HG03066 (cell line): Measurements from ENCODE around the gene MEIS2.

Source experiments
- ATAC-seq: cut with Tn5 transposase; IDR thresholded peaks from one replicate; pipeline ENCODE4 v1.9.1; 2021; ENCODE audit warnings: low read depth; ENCODE audit not compliant: unreplicated experiment

The MEIS2 gene

DNA sequence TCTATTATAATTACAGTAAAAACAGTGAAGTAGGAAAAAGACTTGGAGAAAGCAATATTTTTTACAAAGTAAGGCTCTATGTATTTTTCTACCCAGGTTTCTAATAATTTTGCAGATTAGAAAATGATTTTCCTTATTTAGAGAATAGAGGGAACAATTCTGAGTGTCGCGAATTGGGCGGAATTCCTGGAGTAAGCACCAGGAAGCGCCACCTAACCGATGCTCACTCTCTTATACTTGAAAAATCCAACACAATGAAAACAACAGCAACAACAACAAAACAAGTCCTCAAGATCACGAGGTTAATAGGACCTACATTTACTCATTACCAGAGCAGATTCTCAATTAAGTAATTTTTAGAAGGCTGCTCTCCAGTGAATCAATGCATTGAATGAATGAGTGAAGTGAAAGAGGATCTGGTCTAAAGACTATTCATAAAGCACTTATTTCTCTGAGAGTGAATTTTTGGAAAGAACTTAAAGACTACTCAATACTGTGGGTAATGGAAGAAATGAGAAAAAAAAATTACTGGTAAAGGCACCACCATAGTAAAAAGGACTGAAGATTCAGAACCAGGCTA, 158.0 kb downstream of the MEIS2 start:
- no peak for ATAC-seq

DNA sequence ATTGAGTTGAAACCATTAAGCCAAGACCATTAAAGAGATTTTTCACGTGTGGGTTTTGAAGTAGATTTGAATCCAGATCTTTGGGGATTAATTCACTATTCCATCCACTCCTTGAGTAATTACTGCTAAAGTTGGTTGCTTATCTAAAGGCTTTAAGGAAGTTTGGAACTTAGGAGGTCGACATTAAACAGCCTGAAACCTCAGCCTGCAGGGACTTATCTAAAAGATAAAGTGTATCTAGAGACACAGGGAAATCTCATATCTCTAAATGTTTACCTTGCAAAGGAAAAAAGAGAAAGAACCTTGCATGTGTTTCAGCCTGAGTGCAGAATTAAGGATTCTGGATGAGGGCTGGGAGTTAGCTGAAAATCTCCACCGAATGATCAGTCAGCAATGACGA, 158.6 kb downstream of the MEIS2 start:
- no peak for ATAC-seq

DNA sequence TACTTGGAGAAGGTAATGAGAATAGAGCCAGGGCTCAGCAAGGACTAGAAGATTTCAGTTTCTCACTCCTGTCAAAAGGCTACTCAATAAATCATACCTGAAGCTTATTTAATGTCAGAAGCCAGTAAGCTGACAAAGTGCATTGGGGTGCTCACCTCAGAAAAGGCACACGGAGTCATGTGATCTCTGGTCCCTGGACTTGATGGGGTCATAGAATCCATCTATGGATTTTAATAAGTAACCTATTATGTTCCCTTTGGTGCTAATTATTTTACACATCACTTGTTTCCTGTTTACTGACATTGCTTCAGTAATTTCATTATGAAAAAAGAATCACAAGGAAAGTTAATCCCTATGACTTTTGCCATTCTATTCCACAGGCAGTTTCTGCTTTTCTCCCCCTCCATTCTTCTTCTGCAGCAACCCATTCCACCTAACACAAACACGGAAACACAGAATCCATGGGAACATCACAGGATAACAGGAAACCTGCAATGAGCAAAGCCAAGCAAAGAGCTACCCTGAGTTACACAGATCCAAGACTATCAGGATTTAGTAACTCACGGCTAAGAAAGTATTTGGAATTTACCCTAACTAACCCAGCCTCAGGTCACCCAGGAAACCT, 159.6 kb downstream of the MEIS2 start:
- ATAC-seq, result no peak

DNA sequence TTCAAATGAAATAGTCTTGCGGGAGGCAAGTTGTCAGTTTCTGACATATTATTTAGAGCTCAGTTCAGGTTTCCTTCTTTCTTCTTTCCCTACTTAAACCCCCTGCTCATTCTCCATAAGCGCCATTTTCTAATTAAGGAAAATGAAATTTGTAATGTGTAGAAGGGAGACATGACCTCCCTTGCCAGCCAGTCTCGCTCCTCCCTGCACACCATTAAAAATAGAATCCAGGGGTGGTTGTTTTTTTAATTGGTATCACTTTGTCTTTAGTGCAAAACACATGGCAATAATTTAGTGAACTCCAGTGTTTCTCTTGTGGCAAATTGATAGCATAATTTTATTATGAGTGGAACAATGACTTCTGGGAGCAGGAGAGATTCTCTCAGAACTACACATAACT, 160.1 kb downstream of the MEIS2 start:
- ATAC-seq, result no peak

DNA sequence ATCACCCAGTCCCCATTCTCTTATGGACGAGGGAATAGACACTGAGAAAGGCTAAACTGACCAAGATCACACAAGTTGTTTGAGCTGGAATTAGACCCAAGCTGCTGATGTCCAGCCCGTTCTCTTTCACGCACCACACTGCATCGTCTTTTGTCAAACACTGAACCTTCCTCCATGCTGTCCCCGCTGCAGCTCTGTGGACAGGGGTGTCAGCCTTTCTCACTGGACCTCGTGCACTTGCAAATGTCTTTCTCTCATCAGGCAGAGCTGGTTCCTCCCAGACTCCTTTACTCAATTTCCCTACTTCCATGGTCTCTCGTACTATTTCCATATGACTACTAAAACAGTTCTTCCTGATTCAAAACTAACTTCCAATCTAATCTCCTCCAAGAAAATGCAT, 161.6 kb downstream of the MEIS2 start:
- no peak for ATAC-seq

DNA sequence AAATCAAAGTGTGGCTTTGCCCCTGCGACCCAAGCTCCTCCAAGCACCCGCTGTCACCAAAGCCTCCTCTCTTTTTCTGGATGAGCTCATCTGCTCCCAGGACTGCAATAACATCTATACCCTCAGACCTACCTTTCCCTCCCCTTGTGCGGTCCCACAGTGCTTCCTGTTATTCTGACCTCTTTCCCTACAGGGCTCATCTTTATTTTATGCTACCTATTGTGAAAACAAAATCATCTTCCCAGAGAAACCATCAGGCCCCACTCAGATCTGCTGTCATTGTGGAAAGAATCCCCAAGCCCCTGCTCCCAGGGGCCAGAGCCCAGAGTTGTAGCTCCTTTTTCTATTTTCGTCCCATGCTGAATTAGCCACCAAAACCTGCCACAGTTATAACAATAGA, 162.2 kb downstream of the MEIS2 start:
- no peak for ATAC-seq

DNA sequence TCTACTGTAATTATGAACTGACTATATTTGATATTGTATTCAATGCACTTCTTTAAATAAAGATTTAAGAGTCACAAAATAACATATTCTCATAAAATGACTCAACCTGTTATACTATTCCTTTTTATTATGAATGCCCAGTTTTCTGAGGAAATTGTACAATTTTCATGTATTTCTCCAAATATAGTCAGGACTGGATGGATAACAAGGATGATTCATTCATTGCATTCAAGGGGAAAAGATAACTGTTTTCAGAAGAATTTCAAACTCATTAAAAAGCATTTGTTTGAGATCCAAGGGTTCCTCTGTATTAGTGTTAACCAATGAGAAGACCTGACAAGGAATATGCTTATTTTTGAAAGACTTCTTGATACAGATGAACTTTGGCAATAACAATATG, 163.7 kb downstream of the MEIS2 start:
- ATAC-seq, result no peak

DNA sequence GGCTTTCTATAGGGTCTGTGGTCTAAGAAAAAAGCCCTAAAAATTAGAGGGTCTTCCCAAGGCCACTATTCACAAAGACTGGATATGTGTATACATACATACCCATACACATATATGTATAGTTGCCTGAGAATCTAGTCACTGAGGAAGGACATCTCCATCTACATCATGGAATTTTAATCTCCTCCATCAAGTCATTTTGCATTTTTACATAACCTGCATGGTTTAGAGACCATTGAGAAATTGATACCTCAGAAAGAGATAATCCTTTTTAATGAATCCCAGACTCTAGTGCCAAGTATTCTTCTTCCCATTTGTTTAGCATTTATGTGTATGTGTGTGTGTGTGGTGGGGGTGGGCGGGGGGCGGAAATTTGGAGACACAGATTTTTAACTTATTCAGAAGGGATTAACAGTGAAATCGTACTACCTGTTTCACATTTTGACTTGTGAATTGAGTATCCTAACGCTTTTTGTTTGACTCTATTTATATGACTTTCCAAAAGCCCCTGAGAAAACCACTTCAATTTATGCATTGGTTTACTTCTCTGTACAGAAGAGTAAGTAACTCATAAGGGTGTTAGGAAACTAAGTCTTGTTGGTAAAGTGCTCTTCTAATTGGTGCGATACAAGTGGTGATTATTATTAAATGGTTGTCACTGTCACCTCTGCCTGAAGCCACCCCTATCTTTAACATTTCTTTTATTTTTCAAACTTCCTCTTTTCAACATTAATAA, 166.9 kb downstream of the MEIS2 start:
- no peak for ATAC-seq

DNA sequence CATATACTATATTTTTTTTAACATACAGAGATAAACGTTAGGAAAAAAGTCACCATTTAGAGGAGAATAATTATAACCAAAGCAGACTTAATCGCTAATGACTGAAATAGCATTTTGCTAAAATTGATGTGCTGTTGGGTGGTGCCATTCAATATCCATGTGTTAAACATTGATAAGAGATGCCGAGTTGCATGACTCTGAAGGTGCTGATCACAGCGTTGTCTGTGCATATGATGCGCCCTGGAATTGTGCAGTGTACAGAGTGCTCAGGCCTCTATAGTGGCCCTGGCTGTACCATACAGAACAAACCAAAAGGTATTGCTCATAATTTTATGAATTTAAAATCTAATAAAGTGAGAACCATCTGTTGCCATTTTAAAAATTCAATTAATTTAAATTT, 168.3 kb downstream of the MEIS2 start:
- ATAC-seq, result no peak

DNA sequence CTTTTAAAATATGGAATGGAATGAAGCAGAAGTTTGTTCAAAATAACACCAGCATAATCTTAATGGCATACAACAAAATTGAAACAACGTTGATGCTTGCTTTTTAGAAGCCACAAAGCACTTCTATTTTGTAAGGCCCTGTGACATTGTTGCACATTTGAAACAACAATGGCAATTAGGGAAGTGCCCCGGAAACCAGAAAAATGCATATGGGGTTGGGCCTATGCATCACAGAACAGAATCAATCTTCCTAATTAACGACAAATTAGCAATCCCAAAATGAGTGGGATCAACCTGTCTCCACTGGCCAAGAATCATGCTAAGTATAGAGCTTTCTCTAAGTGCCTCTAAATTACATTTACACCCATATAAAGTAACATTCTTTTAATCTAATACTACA, 168.9 kb downstream of the MEIS2 start:
- no peak for ATAC-seq

DNA sequence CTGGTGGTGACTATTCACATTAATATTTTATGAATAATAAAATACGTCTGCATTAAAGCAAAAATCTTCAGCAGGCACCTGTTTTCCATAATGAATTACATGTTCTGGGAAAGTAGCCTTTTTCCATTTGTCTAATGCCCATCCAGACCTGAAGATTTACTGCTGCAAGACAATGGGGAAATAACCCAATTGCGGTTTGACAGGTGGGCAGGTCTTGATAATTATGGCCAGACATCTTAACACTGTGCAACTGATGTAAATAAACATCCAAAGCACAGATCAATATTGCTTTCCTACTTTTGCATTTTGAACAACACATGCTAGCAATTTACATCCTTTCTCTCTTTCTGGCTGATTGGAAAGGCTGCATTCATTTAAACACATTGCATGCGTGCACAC, 173.9 kb downstream of the MEIS2 start:
- no peak for ATAC-seq

DNA sequence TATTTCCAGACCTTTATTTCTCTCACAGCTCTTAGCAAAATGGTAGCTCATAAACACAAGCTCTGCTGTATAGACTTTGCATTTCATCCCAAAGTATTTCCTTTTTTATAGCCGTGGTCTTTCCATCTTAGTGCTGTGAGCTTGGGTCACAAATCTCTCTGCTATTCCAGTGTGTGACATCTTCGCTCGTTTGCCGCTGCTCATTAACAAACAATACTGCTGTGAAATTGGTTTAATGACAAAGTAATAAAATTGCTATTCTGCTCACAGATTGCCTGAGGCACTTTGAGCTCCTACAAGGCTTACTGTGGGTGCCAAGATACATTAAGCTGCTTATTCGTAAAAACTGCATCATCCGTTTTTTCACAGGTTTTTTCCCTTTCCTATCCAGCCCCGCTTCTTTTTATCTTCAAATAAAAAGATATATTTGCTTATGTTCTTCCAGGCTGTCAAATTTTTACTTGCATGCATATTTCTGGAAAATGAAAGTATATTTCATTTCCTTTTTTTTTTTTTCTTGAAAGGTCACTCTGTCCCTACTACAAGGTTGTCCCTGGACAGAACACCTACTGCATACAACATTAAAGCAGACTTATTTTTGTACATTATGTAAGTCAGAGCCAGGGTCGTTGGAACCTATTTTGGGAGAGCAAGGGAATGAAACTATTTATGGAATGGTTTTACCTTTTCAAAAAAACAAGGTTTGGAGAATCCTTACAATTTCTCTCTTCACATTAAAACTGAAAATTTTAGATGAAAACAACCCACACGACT, 174.5 kb downstream of the MEIS2 start:
- ATAC-seq, result no peak

DNA sequence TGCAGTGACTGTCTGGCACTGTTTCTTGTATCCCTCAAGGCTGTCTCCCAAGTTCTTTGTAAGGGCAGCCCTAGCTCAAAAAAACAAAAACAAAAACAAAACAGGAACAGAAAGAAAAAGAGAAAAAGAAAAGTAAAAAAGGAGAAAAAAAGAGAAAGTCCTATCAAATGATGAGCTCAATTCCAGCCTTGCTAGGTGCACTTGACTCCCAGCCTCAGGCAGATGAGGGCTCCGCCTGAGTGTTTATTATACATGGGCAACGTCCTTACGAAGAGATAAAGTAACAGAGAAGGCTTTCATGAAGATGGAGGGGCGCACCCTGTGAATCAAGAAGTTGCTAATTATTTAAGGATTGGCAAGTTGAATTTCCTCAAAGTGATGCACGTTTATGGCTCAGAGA, 175.3 kb downstream of the MEIS2 start:
- no peak for ATAC-seq

DNA sequence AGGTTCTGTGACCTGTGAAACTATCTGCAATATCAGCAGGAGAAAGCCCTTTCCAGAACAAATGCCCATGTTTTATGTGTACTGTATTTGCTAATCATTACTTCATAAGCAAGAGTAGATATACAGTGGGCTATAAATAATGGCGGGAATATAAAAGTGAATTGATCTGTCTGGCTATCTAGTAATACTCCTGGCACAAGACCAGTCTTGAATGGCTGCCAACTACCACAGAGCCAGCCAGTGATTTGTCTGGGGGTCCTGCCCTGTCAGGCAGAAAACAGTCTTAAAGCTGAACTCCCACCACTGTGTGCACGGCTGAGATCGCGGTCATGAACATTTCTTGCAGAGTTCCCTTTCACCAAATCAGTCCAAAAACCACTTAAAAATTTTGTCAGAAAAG, 176.3 kb downstream of the MEIS2 start:
- ATAC-seq, result no peak

DNA sequence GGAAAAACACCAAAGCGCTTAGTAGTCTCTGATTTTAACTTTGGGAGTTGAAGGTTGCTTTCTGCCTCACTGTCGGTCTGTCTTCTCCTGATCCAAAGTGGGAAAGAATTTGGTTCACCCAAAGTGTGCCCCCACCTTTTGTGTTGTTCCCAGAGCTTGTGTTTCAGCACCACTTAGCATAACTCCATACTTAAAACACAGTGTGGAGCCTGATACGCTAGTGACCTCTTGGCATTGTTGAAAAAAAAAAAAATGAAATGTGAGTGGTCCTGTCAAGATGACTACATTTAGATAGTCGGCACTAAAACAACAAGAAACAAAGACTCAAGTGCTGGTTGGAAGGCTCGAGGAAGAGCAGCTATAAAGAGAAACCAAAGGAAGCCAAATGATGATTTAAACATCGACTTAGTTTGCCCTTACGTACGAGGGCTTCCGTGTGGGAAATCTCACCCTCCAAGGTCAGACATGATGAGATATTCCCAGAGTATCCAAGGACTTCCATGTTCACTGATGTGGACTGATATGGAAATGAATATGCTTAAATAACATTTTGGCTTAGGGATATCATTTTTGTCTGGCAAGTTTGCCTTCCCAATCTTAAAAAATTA, 178.8 kb downstream of the MEIS2 start:
- ATAC-seq, result no peak

DNA sequence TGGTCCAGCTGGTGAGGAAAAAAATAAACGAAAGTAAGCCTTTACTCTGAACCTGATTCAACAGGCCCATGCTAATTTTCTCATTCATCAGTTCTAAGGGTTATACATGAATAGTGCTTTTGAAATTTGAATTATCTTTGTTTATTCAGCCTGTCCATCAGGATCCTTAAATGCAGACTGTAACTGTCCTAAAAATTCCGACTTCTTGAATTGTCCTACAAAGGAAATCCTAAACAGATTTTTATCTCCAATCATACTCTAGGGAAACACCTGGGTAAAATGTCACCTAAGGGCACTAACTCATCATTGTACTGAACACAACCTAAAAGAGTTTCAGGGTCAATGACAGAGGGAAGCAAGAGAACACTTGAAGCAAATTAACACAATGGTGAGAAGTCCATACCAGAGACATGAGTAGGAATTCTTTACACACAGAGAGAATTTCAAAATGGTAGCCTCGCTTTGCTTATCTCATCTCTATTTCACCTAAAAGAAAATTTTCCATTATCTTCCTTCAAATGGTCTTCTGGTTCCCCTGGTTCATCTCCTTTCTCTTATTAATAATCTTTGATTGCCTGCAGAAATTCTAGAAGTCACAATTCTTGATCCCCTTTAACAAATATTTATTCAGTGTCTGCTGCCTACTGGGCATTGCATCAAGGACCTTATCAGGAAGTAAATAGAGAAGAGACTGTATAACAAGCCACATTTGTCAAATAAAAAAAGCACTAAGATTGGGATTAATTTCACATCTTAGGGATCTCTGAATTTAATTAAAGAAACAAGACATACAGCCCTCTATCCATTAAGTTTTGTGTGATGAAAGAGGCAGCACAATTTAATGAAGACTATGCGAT, 182.7 kb downstream of the MEIS2 start:
- ATAC-seq, result no peak

DNA sequence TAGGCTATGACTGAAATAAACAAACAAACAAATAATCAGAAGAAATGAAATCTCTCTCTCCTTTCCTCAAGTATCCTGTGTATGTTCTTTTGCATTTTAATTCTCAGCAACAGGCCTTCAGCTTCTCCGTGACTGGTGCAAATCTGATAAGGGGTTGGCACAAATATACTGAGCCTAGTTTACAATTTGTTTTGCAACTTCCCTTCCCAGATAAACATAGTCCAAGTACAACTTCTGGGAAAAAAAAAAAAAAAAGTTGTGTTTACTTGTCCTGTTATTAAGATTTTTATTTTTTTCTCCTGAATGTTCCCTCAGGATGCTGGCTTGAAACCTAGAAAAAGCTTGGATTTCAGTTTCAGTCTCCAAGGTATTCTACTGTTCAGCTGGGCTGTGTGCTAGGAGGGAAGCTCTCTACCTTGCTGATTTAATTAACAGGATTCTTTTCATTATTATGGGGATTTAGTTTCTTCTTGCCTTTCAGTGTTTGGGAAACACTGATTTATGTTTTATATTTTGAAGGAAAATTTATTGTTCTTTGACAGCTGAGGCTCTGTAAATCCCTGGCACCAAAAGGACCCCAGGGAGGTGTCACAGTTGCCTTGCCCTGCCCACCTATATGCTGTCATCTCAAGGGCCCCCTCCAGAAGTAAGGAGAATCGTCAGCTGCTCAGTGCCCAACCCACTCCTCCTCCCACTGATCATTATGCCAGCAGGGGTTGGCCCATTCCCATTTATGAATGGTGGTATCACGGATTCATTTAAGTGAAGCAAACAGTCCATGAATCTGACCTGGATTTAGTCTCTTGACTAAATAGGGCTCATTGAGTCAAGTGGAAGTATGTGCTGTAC, 185.2 kb downstream of the MEIS2 start:
- ATAC-seq, result no peak

DNA sequence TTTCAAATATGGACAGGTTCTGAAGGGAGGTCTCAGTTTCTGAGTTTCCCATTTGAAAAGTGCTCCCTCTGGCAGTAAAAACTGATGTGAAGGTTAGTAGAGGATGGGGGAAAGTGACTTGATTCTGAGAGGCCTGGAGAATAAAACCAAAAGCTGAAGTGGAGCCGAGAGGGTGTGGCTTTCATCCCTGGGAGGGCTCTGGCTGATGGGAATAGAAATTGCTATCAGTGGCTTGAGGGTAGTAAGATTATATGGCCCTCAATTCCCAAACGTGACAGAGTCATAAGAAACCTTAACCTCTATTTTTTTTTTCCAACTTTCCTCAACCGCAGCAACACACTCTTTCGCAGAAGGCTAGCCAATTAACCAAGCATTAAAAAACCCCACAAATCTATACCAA, 185.9 kb downstream of the MEIS2 start:
- no peak for ATAC-seq

DNA sequence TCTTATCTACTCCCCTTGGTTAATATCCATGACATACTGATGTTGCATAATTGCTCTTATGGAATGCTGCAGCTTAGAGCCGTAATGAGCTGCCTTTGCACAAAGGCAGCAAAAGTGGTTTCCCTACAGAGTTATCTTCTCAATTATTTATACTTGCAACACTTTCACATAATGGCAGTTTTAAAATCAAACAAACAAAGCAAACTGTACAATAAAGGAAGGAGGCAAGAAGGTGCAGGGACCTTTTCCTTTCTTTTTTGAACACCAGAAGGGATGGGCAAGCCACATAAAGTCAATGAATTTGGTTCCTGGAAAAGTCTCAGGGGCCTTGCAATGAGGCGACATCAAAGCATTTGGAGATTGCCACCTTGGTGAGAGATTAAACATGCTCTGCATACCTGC, 188.0 kb downstream of the MEIS2 start:
- ATAC-seq, result no peak
